CD4-positive, alpha-beta memory T cell (primary cell): ENCODE measurements around the gene CDKAL1. TPM values are rescaled to one million over a fixed set of nuclear protein-coding genes. Genes with fewer than 3 reads are reported as not detected.

Source experiments
- CTCF ChIA-PET: fragments of 350-600 bp; sonication (Branson Sonifier 250); formaldehyde crosslinking; loops from one replicate; lab custom pipeline; 2021; ENCODE audit warnings: inconsistent platforms; ENCODE audit not compliant: partially characterized antibody; lab: Charles Lee
- POLR2A ChIA-PET: fragments of 350-600 bp; sonication (Branson Sonifier 250); formaldehyde crosslinking; loops from one replicate; lab custom pipeline; 2021; ENCODE audit not compliant: partially characterized antibody; lab: Charles Lee
- DNase-seq, 5 donors: peaks; one replicate each; pipeline versions ENCODE4 v3.0.0 to v3.0.0-alpha.2; 2020 to 2022; ENCODE audit warnings: mixed read lengths in 1 of 5
- H3K27ac ChIP-seq: one replicate; pipeline ENCODE4 v1.7.0; 2013; ENCODE audit warnings: low read depth, low read length
- H3K27me3 ChIP-seq: 2 replicates; pipeline ENCODE4 v1.7.0; 2013; ENCODE audit warnings: mild to moderate bottlenecking, low read length, moderate library complexity; ENCODE audit not compliant: insufficient read depth
- H3K36me3 ChIP-seq: 2 replicates; pipeline ENCODE4 v1.7.0; 2013; ENCODE audit warnings: mild to moderate bottlenecking, low read length, moderate library complexity; ENCODE audit not compliant: insufficient read depth
- H3K4me1 ChIP-seq: 2 replicates; pipeline ENCODE4 v1.7.0; 2013; ENCODE audit warnings: mild to moderate bottlenecking, low read length, moderate library complexity; ENCODE audit not compliant: insufficient read depth
- H3K4me3 ChIP-seq, 2 donors: one replicate each; pipeline ENCODE4 v1.7.0; 2013; ENCODE audit warnings: low read length in 2 of 2, mild to moderate bottlenecking in 1 of 2
- H3K9me3 ChIP-seq, 2 donors: one replicate each; pipeline ENCODE4 v1.7.0; 2013; ENCODE audit warnings: low read length in 2 of 2, control low read depth in 1 of 2; ENCODE audit not compliant: control insufficient read depth in 1 of 2
- H3K27ac Mint-ChIP-seq, 7 donors: one replicate each; pipeline ENCODE4 v1.8.0; 2020 to 2021; ENCODE audit warnings: mixed read lengths in 7 of 7, mild to moderate bottlenecking in 6 of 7, inconsistent platforms in 3 of 7, moderate library complexity in 3 of 7
- H3K27me3 Mint-ChIP-seq, 2 donors: one replicate each; pipeline ENCODE4 v1.8.0; 2020 to 2021; ENCODE audit warnings: mixed read lengths in 2 of 2
- H3K36me3 Mint-ChIP-seq, 2 donors: one replicate each; pipeline ENCODE4 v1.8.0; 2020 to 2021; ENCODE audit warnings: mixed read lengths in 2 of 2, inconsistent platforms in 1 of 2, mild to moderate bottlenecking in 1 of 2
- H3K4me1 Mint-ChIP-seq, 4 donors: one replicate each; pipeline ENCODE4 v1.8.0; 2020 to 2021; ENCODE audit warnings: mixed read lengths in 4 of 4, mild to moderate bottlenecking in 1 of 4
- H3K4me3 Mint-ChIP-seq, 8 donors: one replicate each; pipeline ENCODE4 v1.8.0; 2020 to 2021; ENCODE audit warnings: mixed read lengths in 8 of 8, mild to moderate bottlenecking in 7 of 8, moderate library complexity in 6 of 8, inconsistent platforms in 3 of 8
- H3K9me3 Mint-ChIP-seq, 8 donors: one replicate each; pipeline ENCODE4 v1.8.0; 2020 to 2021; ENCODE audit warnings: mixed read lengths in 8 of 8, mild to moderate bottlenecking in 5 of 8, inconsistent platforms in 3 of 8, moderate library complexity in 1 of 8
- intact Hi-C: fragments of 100-400 bp; cut with micrococcal nuclease; formaldehyde crosslinking; loops from one replicate; pipeline ENCODE4 v1.15.1; 2023
- polyA plus RNA-seq, 2 donors: library from polyadenylated mRNA; unstranded; fragments of 300-500 nt; fragmentation: Illumina TruSeq; gene quantifications; one replicate each; pipeline ENCODE4 v1.2.3, GENCODE V29; 2021
- total RNA-seq, 2 experiments: library from RNA; stranded (reverse); gene quantifications; one replicate each; pipeline ENCODE4 v1.2.3, GENCODE V29; 2021

The CDKAL1 gene
- total and polyA plus RNA-seq, 4 experiments from 2014 or later = 22.3 to 41.8 (median 26.8) TPM

- Histone ChIP-seq H3K4me1 (no peaks in the 10 kb centered on the region), H3K36me3 (no peaks in the 10 kb centered on the region), H3K4me3 (no peak overlapping the region), H3K27ac (no peak overlapping the region), H3K27me3 (no peaks in the 10 kb centered on the region), H3K9me3 (no peaks in the 10 kb centered on the region)
- Mint-ChIP-seq H3K27ac (no peak overlapping the region), H3K36me3 (peaks cover 32 to 62% of the 10 kb centered on the region in 2 donors), H3K9me3 (peaks cover 0 to 13% (median 10%) of the 10 kb centered on the region in 8 donors), H3K4me3 (no peak overlapping the region), H3K27me3 (no peaks in the 10 kb centered on the region), H3K4me1 (peaks cover 0 to 5% (median 2%) of the 10 kb centered on the region in 4 donors)
- intact Hi-C loops = no loop called here
- no peak for DNase-seq
- CTCF ChIA-PET = no interaction called here
- POLR2A ChIA-PET = no interaction called here
Measured at GRCh38 chr6:20810727-20811108, 276.5 kb downstream of the CDKAL1 start.

DNA sequence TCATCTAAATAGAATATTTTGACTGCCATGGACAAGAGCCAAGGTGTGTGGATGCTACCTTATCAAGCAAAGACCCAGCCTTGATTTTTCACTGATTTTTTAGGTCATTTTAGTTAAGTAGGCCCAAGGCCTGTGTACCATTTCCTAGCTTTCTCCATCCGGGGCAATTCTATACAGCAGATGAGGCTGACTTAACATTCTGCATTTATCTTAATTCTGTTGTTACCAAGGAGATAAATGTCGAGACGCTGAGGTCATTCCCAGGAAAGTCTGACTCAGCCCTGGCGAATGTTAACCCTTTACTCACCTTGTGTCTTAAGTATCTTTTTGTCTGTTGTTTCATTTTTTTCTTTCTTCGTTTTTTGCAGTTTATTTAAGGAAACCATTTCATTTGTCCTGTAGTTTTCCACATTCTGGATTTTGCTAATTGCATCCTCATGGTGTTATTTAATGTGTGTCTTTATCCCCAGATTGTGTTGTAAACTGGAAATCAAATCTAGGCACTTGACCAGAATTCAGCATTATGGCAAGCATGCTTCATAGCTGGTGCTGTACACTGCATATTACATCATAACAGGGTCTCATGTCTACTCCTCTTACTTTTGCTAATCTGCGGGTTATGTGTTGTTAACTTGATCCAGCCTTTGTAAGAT is 277.0 kb downstream of the CDKAL1 start:
- peaks cover 27 to 60% of the 10 kb centered on the region in 2 donors for H3K36me3 Mint-ChIP-seq
- H3K27ac ChIP-seq = no peak overlapping the region
- no peaks in the 10 kb centered on the region for H3K27me3 ChIP-seq
- H3K27me3 Mint-ChIP-seq = no peaks in the 10 kb centered on the region
- no peaks in the 10 kb centered on the region for H3K9me3 ChIP-seq
- no peaks in the 10 kb centered on the region for H3K36me3 ChIP-seq
- CTCF ChIA-PET = no interaction called here
- H3K27ac Mint-ChIP-seq = no peak overlapping the region
- POLR2A ChIA-PET = no interaction called here
- peaks cover 0 to 5% (median 2%) of the 10 kb centered on the region in 4 donors for H3K4me1 Mint-ChIP-seq
- no peaks in the 10 kb centered on the region for H3K4me1 ChIP-seq
- H3K4me3 ChIP-seq = no peak overlapping the region
- H3K4me3 Mint-ChIP-seq = no peak overlapping the region
- intact Hi-C loops = no loop called here
- no peak for DNase-seq
- H3K9me3 Mint-ChIP-seq = peaks cover 0 to 8% (median 5%) of the 10 kb centered on the region in 8 donors

DNA sequence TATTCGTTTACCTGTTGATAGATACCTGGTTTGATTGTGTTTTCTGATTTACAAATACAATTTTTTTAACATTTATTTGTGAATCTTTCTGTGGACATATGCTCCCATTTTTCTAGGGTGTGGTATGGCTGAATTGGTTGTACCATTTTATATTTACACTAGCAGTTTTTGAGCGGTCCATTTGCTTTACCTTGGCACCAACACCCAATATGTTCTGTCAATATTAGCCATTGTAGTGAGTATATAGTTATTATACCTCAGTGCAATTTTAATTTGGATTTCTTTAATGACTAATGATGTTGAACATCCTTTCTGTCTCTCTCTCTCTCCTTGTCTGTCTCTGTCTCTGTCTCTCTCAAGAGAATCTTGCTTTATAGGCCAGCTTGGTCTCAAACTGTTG is 278.5 kb downstream of the CDKAL1 start:
- no peak for DNase-seq
- no peaks in the 10 kb centered on the region for H3K27me3 ChIP-seq
- POLR2A ChIA-PET = no interaction called here

DNA sequence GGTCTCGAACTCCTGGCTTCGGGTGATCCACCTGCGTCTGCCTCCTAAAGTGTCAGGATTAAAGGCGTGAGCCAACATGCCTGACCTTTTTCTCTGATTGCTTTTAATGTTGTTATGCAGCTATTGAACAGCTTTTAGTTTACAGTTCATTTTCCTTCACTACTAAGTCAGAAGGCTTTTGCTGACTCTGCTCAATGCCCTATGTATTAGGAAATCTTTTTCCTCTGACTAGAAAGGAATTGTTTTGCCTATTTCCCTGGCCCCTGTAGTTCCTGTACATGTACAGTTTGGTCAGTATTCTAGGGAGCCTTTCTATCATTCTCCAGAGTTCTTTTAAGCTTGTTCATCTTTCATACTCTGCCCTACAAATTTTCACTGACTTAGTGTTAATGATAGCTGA is 280.2 kb downstream of the CDKAL1 start:
- H3K4me1 Mint-ChIP-seq = peaks cover 0 to 4% (median 2%) of the 10 kb centered on the region in 4 donors
- intact Hi-C loops = no loop called here
- POLR2A ChIA-PET = no interaction called here
- CTCF ChIA-PET = no interaction called here
- no peaks in the 10 kb centered on the region for H3K4me1 ChIP-seq
- H3K9me3 ChIP-seq = no peaks in the 10 kb centered on the region
- H3K27me3 Mint-ChIP-seq = no peaks in the 10 kb centered on the region
- peak overlapping the region in 1 of 7 donors; percentile 73 for H3K27ac Mint-ChIP-seq
- DNase-seq = no peak
- H3K9me3 Mint-ChIP-seq = peaks cover 0 to 2% (median 0%) of the 10 kb centered on the region in 8 donors
- H3K4me3 Mint-ChIP-seq = peak overlapping the region in 2 of 8 donors; percentile 7 to 31
- H3K36me3 ChIP-seq = no peaks in the 10 kb centered on the region
- no peaks in the 10 kb centered on the region for H3K27me3 ChIP-seq
- peaks cover 17 to 47% of the 10 kb centered on the region in 2 donors for H3K36me3 Mint-ChIP-seq
- H3K27ac ChIP-seq = no peak overlapping the region
- no peak overlapping the region for H3K4me3 ChIP-seq

More for the DNA sequence above, 278.5 kb downstream of the CDKAL1 start:
- Mint-ChIP-seq H3K4me3 (no peak overlapping the region), H3K27me3 (no peaks in the 10 kb centered on the region), H3K27ac (no peak overlapping the region), H3K4me1 (peaks cover 0 to 5% (median 2%) of the 10 kb centered on the region in 4 donors), H3K9me3 (peaks cover 0 to under 1% (median 0%) of the 10 kb centered on the region in 8 donors), H3K36me3 (peaks cover 20 to 49% of the 10 kb centered on the region in 2 donors)
- Histone ChIP-seq H3K27ac (no peak overlapping the region), H3K9me3 (no peaks in the 10 kb centered on the region), H3K4me1 (no peaks in the 10 kb centered on the region), H3K4me3 (no peak overlapping the region), H3K36me3 (no peaks in the 10 kb centered on the region)
- intact Hi-C loops = no loop called here
- CTCF ChIA-PET = no interaction called here

- no peak for DNase-seq
- H3K4me1 Mint-ChIP-seq = peaks cover 0 to 2% (median under 1%) of the 10 kb centered on the region in 4 donors
- H3K36me3 Mint-ChIP-seq = peaks cover 26 to 50% of the 10 kb centered on the region in 2 donors
- Histone ChIP-seq H3K36me3 (no peaks in the 10 kb centered on the region), H3K9me3 (no peaks in the 10 kb centered on the region), H3K27me3 (no peaks in the 10 kb centered on the region), H3K4me3 (no peak overlapping the region), H3K4me1 (no peaks in the 10 kb centered on the region), H3K27ac (no peak overlapping the region)
- H3K4me3 Mint-ChIP-seq = no peak overlapping the region
- ChIA-PET CTCF (interaction anchor here (0.6 kb wide), 1 partner anchor 1514 kb away, joined by 3 read pairs; no protein-coding TSS in a partner anchor), POLR2A (no interaction called here)
- intact Hi-C loops = no loop called here
- H3K27ac Mint-ChIP-seq = no peak overlapping the region
- H3K27me3 Mint-ChIP-seq = no peaks in the 10 kb centered on the region
- peaks cover 0 to 2% (median 0%) of the 10 kb centered on the region in 8 donors for H3K9me3 Mint-ChIP-seq
Measured at GRCh38 chr6:20816126-20816525, 281.9 kb downstream of the CDKAL1 start.

DNA sequence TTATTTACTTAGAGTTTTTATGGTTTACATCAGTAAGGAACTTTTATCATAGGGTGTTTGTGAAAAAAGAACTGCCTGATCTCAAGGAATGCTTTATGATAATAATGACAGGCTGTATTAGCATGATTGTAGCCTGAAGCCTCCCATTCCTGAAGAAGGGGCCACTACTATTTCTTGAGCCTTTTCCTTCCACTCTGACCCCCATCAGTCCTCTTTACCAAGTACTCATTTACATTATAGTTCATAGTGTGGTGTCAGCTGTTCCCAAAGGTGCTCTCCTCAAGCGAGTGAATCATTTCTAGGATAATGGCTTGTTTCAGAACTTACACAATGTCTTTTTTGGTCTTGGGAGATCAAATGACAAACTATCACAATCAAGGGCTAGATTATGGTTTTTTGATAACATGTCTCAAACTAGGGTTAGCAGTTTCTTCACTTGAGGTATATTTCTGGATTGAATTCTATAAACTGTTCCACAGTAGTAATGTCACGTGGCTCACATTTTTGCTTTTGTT is 283.6 kb downstream of the CDKAL1 start:
- no peak overlapping the region for H3K27ac Mint-ChIP-seq

DNA sequence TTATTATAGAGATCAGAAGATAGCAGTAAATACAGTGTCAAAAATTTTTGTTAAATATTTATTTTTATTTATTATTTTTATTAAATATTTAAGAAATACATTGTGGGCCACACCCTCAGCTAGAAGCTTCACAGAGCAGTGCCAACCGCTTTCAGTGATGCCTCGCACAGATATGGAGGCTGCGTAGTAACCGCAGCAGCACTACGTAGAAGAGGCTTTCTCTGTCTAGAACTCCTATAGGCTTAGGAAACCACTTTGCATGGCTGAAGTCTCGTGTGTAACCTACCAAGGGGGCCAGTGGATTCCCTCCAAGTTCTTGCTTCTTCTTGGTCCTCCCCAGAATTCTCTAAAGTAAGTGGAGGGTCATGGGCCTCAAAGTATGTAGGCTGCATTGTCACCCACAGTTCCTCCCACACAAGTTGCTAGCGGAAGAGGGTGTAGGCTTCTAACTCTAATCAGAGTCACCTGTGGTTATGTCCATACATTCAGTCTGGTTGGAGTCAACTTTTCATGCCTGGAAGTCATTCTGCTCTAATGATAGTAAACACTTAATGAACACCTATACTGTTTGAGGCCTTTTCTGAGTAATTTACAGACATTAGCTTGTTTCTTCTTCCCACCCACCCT is 285.6 kb downstream of the CDKAL1 start:
- no peak overlapping the region for H3K4me3 Mint-ChIP-seq
- Histone ChIP-seq H3K27ac (no peak overlapping the region), H3K4me1 (no peaks in the 10 kb centered on the region), H3K27me3 (no peaks in the 10 kb centered on the region), H3K9me3 (no peaks in the 10 kb centered on the region), H3K4me3 (no peak overlapping the region), H3K36me3 (no peaks in the 10 kb centered on the region)
- intact Hi-C loops = no loop called here
- CTCF ChIA-PET = no interaction called here
- H3K27ac Mint-ChIP-seq = no peak overlapping the region
- H3K4me1 Mint-ChIP-seq = peaks cover 0 to 5% (median under 1%) of the 10 kb centered on the region in 4 donors
- DNase-seq = no peak
- H3K27me3 Mint-ChIP-seq = no peaks in the 10 kb centered on the region
- POLR2A ChIA-PET = no interaction called here
- H3K36me3 Mint-ChIP-seq = peaks cover 37 to 53% of the 10 kb centered on the region in 2 donors
- H3K9me3 Mint-ChIP-seq = peaks cover 0 to 2% (median 0%) of the 10 kb centered on the region in 8 donors

More for the DNA sequence above, 283.6 kb downstream of the CDKAL1 start:
- Mint-ChIP-seq H3K4me1 (peaks cover 0 to 1% (median under 1%) of the 10 kb centered on the region in 4 donors), H3K36me3 (peaks cover 30 to 58% of the 10 kb centered on the region in 2 donors), H3K9me3 (peaks cover 0 to 2% (median 0%) of the 10 kb centered on the region in 8 donors), H3K4me3 (no peak overlapping the region), H3K27me3 (no peaks in the 10 kb centered on the region)
- no peaks in the 10 kb centered on the region for H3K4me1 ChIP-seq
- H3K27ac ChIP-seq = no peak overlapping the region
- no peak overlapping the region for H3K4me3 ChIP-seq
- H3K27me3 ChIP-seq = no peaks in the 10 kb centered on the region
- no peak for DNase-seq
- intact Hi-C loops = no loop called here
- ChIA-PET CTCF (no interaction called here), POLR2A (no interaction called here)
- no peaks in the 10 kb centered on the region for H3K36me3 ChIP-seq
- no peaks in the 10 kb centered on the region for H3K9me3 ChIP-seq
